ENCODE measurements around the gene DCDC2B. TPM values are rescaled to one million over a fixed set of nuclear protein-coding genes. Genes with fewer than 3 reads are reported as not detected.

The DCDC2B gene
- total RNA-seq, 1 experiment from 2014 or later, result not detected

GRCh38 chr1:32241001-32241763 is 32.3 kb downstream of the DCDC2B start:
- Histone ChIP-seq H3K79me2 (ENCODE audit: insufficient read depth, low read length) (no peaks in the 10 kb centered on the region), H3K27ac (ENCODE audit: insufficient read length, low read depth, low read length) (no peak overlapping the region), H3K14ac (ENCODE audit: insufficient read depth, low read length) (peak overlapping the region; percentile 57; the same call in 1 of the 2 replicates), H3K4me2 (ENCODE audit: insufficient read depth, insufficient read length, low read length) (peak overlapping the region; percentile 75), H2BK20ac (ENCODE audit: low read depth, low read length, poor library complexity, severe bottlenecking) (no peak overlapping the region), H3K4ac (ENCODE audit: low read depth, low read length) (no peak overlapping the region), H3K9ac (ENCODE audit: extremely low read depth, insufficient read length, low read length) (peak overlapping the region; percentile 31), H3K79me1 (ENCODE audit: insufficient read depth, low read depth, low read length, poor library complexity, severe bottlenecking) (no peaks in the 10 kb centered on the region), H2BK15ac (ENCODE audit: low read depth, low read length) (no peak overlapping the region), H3K56ac (ENCODE audit: insufficient read length, low read depth, low read length) (no peak overlapping the region), H4K20me1 (ENCODE audit: control insufficient read depth, insufficient read depth, insufficient read length) (no peaks in the 10 kb centered on the region), H2BK120ac (ENCODE audit: low read depth, low read length, poor library complexity, severe bottlenecking) (no peak overlapping the region), H2AFZ (ENCODE audit: low read length) (no peak overlapping the region), H3K27me3 (ENCODE audit: insufficient read depth, low read length) (no peaks in the 10 kb centered on the region), H3K9me3 (ENCODE audit: control insufficient read depth, low read depth, low read length) (no peaks in the 10 kb centered on the region), H3K23me2 (ENCODE audit: insufficient read length, low read depth, low read length, poor library complexity, severe bottlenecking) (peaks cover 17% of the 10 kb centered on the region), H3K18ac (ENCODE audit: insufficient read length, low read depth, low read length) (no peak overlapping the region), H4K91ac (ENCODE audit: insufficient read length, low read depth, low read length) (no peak overlapping the region), H3K4me1 (ENCODE audit: insufficient read depth, low read length) (no peaks in the 10 kb centered on the region; the same call in 1 of the 2 replicates), H2BK5ac (ENCODE audit: insufficient read length, low read length) (no peak overlapping the region), H2BK12ac (ENCODE audit: insufficient read length, low read depth, low read length) (no peak overlapping the region), H4K5ac (ENCODE audit: insufficient read length, low read depth, low read length) (no peak overlapping the region), H3T11ph (ENCODE audit: low read length) (no peak overlapping the region), H3K23ac (ENCODE audit: insufficient read length, low read depth, low read length) (no peak overlapping the region), H2AK5ac (ENCODE audit: insufficient read length, low read length) (no peak overlapping the region), H4K8ac (replicated peaks; ENCODE audit: insufficient read length, low read depth, low read length) (no peak overlapping the region)
- no CpG with 5 or more reads among the region's 55 CpGs for WGBS (ENCODE audit: extremely low coverage, insufficient read length, low lambda C conversion rate)
- peaks cover 21 to 23% of the 10 kb centered on the region in 2 experiments for H3K4me1 Mint-ChIP-seq
- TF ChIP-seq CTCF (conservative IDR thresholded peaks at IDR 0.05), result no peak
- H3K27me3 Mint-ChIP-seq (ENCODE audit: low read depth), result peaks cover 4% of the 10 kb centered on the region
- H3K27ac Mint-ChIP-seq, result peak overlapping the region; percentile 24 to 89 (median 88); a peak in 3 of 7 replicates
- H3K36me3 Mint-ChIP-seq (ENCODE audit: insufficient read depth in 1 of 3, low read depth in 3 of 3), result peaks cover 0 to under 1% (median 0%) of the 10 kb centered on the region in 3 experiments; a peak in 1 of 7 replicates
- H3K4me3 Mint-ChIP-seq, result peak overlapping the region; percentile 82 to 92
- H3K9me3 Mint-ChIP-seq, result no peaks in the 10 kb centered on the region
- DNase-seq, result peak; percentile 76
